MM.1S (cell line): ENCODE data around the gene PLEKHM3.

Experiments
- EZH2 ChIP-seq: fragments of 300-600 bp; sonication (generic); optimal IDR thresholded peaks from 2 replicates; pipeline ENCODE3; 2017; ENCODE audit warnings: low read depth, mild to moderate bottlenecking, antibody characterized with exemption, low read length, mixed read lengths
- EZH2phosphoT487 ChIP-seq: fragments of 300-600 bp; sonication (generic); IDR thresholded peaks from 2 replicates; pipeline ENCODE4 v1.6.1; 2018; ENCODE audit warnings: antibody characterized with exemption, low read length
- TF ChIP-seq, protein P1 (sequence below): fragments of 300-600 bp; sonication (generic); IDR thresholded peaks from 2 replicates; pipeline ENCODE4 v1.5.1; 2016; ENCODE audit warnings: antibody characterized with exemption, low read length, mixed read lengths

DNA sequence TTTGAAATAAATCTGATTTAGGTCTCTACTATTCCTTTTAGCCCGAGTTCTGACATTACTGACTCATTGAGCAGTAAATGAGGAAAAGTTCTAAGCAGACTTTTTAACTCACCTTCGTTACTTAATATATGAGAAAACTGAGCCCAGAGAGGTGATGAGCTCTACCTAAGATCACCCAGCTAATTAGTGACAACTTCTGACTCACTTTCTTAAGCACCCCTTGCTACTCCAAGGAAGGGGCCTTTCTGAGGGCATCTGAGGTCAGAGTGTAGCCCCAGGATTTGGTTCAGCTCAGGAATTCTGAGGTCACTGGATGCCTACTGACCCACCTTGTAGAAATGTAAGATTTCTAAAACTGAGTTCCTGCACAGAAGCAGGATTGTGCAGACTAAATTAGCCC lies 153.4 kb downstream of the PLEKHM3 start:
- TF ChIP-seq, protein P1, sequence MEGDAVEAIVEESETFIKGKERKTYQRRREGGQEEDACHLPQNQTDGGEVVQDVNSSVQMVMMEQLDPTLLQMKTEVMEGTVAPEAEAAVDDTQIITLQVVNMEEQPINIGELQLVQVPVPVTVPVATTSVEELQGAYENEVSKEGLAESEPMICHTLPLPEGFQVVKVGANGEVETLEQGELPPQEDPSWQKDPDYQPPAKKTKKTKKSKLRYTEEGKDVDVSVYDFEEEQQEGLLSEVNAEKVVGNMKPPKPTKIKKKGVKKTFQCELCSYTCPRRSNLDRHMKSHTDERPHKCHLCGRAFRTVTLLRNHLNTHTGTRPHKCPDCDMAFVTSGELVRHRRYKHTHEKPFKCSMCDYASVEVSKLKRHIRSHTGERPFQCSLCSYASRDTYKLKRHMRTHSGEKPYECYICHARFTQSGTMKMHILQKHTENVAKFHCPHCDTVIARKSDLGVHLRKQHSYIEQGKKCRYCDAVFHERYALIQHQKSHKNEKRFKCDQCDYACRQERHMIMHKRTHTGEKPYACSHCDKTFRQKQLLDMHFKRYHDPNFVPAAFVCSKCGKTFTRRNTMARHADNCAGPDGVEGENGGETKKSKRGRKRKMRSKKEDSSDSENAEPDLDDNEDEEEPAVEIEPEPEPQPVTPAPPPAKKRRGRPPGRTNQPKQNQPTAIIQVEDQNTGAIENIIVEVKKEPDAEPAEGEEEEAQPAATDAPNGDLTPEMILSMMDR = no peak
- TF ChIP-seq EZH2 = no peak
- no peak for TF ChIP-seq EZH2phosphoT487
